H9 (cell line): ENCODE results near the gene PTPRN2. TPM values are rescaled to one million over a fixed set of nuclear protein-coding genes. Genes with fewer than 3 reads are reported as not detected.
A peak's percentile ranks its signal among the peaks of the same experiment; 100 is the strongest.

ENCODE experiments used
- DNase-seq: peaks from one replicate; pipeline ENCODE4 v3.0.0-alpha.2; 2017
- H2AFZ ChIP-seq: one replicate; pipeline ENCODE4 v1.6.1; 2013; ENCODE audit warnings: mild to moderate bottlenecking, low read length, control low read depth, moderate library complexity
- H2AK5ac ChIP-seq: 2 replicates; pipeline ENCODE4 v1.6.1; 2013; ENCODE audit warnings: low read length, control low read depth, mixed read lengths; ENCODE audit not compliant: insufficient read length
- H2BK120ac ChIP-seq: one replicate; pipeline ENCODE4 v1.6.1; 2013; ENCODE audit warnings: low read depth, mild to moderate bottlenecking, low read length, control low read depth, inconsistent platforms; ENCODE audit not compliant: poor library complexity, severe bottlenecking
- H2BK12ac ChIP-seq: 2 replicates; pipeline ENCODE4 v1.6.1; 2013; ENCODE audit warnings: low read length, control low read depth, mixed read lengths, low read depth; ENCODE audit not compliant: insufficient read length
- H2BK15ac ChIP-seq: 2 replicates; pipeline ENCODE4 v1.6.1; 2013; ENCODE audit warnings: low read depth, low read length, control low read depth
- H2BK20ac ChIP-seq: one replicate; pipeline ENCODE4 v1.6.1; 2013; ENCODE audit warnings: low read depth, mild to moderate bottlenecking, low read length, control low read depth, inconsistent platforms; ENCODE audit not compliant: poor library complexity, severe bottlenecking
- H2BK5ac ChIP-seq: 2 replicates; pipeline ENCODE4 v1.6.1; 2013; ENCODE audit warnings: low read length, control low read depth, mixed read lengths; ENCODE audit not compliant: insufficient read length
- H3K14ac ChIP-seq: 2 replicates; pipeline ENCODE4 v1.6.1; 2013; ENCODE audit warnings: low read length, control low read depth; ENCODE audit not compliant: insufficient read depth
- H3K18ac ChIP-seq: 2 replicates; pipeline ENCODE4 v1.6.1; 2013; ENCODE audit warnings: low read depth, mild to moderate bottlenecking, mixed read lengths, low read length, control low read depth; ENCODE audit not compliant: insufficient read length
- H3K23ac ChIP-seq: 2 replicates; pipeline ENCODE4 v1.6.1; 2013; ENCODE audit warnings: low read length, control low read depth, mixed read lengths, low read depth; ENCODE audit not compliant: insufficient read length
- H3K23me2 ChIP-seq: 2 replicates; pipeline ENCODE4 v1.6.1; 2013; ENCODE audit warnings: low read depth, mild to moderate bottlenecking, mixed read lengths, low read length, control low read depth; ENCODE audit not compliant: insufficient read length, poor library complexity, severe bottlenecking
- H3K27ac ChIP-seq: 2 replicates; pipeline ENCODE4 v1.5.1; 2013; ENCODE audit warnings: low read length, control low read depth, mixed read lengths, low read depth; ENCODE audit not compliant: insufficient read length
- H3K27me3 ChIP-seq: 2 replicates; pipeline ENCODE4 v1.6.1; 2013; ENCODE audit warnings: low read length, control low read depth, inconsistent platforms; ENCODE audit not compliant: insufficient read depth
- H3K4ac ChIP-seq: 2 replicates; pipeline ENCODE4 v1.6.1; 2013; ENCODE audit warnings: low read depth, mild to moderate bottlenecking, control low read depth, inconsistent platforms, low read length, moderate library complexity
- H3K4me1 ChIP-seq: 2 replicates; pipeline ENCODE4 v1.6.1; 2013; ENCODE audit warnings: low read length, control low read depth, inconsistent platforms; ENCODE audit not compliant: insufficient read depth
- H3K4me2 ChIP-seq: 2 replicates; pipeline ENCODE4 v1.6.1; 2013; ENCODE audit warnings: low read length, control low read depth, mixed read lengths; ENCODE audit not compliant: insufficient read length, insufficient read depth
- H3K56ac ChIP-seq: 2 replicates; pipeline ENCODE4 v1.6.1; 2013; ENCODE audit warnings: low read depth, mild to moderate bottlenecking, mixed read lengths, low read length, control low read depth; ENCODE audit not compliant: insufficient read length
- H3K79me1 ChIP-seq: 2 replicates; pipeline ENCODE4 v1.6.1; 2013; ENCODE audit warnings: low read depth, mild to moderate bottlenecking, moderate library complexity, low read length, control low read depth, inconsistent platforms; ENCODE audit not compliant: insufficient read depth, poor library complexity, severe bottlenecking
- H3K79me2 ChIP-seq: 2 replicates; pipeline ENCODE4 v1.6.1; 2013; ENCODE audit warnings: low read length, control low read depth, inconsistent platforms; ENCODE audit not compliant: insufficient read depth
- H3K9ac ChIP-seq: 2 replicates; pipeline ENCODE4 v1.6.1; 2013; ENCODE audit warnings: low read length, control low read depth, mixed read lengths; ENCODE audit not compliant: insufficient read length; ENCODE audit errors: extremely low read depth
- H3K9me3 ChIP-seq: one replicate; pipeline ENCODE4 v1.6.1; 2013; ENCODE audit warnings: low read depth, low read length, inconsistent platforms; ENCODE audit not compliant: control insufficient read depth
- H3T11ph ChIP-seq: one replicate; pipeline ENCODE4 v1.6.1; 2013; ENCODE audit warnings: mild to moderate bottlenecking, low read length, control low read depth, inconsistent platforms
- H4K20me1 ChIP-seq: one replicate; pipeline ENCODE4 v1.6.1; 2013; ENCODE audit not compliant: control insufficient read depth, insufficient read length, insufficient read depth
- H4K5ac ChIP-seq: 2 replicates; pipeline ENCODE4 v1.6.1; 2013; ENCODE audit warnings: low read depth, mild to moderate bottlenecking, mixed read lengths, low read length, control low read depth; ENCODE audit not compliant: insufficient read length
- H4K8ac ChIP-seq: replicated peaks from 2 replicates; pipeline ENCODE4 v1.6.1; 2013; ENCODE audit warnings: low read length, control low read depth, mixed read lengths, low read depth; ENCODE audit not compliant: insufficient read length
- H4K91ac ChIP-seq: 2 replicates; pipeline ENCODE4 v1.6.1; 2013; ENCODE audit warnings: low read depth, mild to moderate bottlenecking, moderate library complexity, mixed read lengths, low read length, control low read depth; ENCODE audit not compliant: insufficient read length
- H3K27ac Mint-ChIP-seq, 3 experiments: 2 replicates in 2 of 3; 3 replicates in 1 of 3; pipeline ENCODE4 v1.8.0; 2020 to 2021; ENCODE audit warnings: mixed read lengths in 3 of 3, mild to moderate bottlenecking in 1 of 3, moderate library complexity in 1 of 3
- H3K27me3 Mint-ChIP-seq: 2 replicates; pipeline ENCODE4 v1.8.0; 2021; ENCODE audit warnings: low read depth, mild to moderate bottlenecking, moderate library complexity, mixed read lengths
- H3K36me3 Mint-ChIP-seq, 3 experiments: 2 replicates in 2 of 3; 3 replicates in 1 of 3; pipeline ENCODE4 v1.8.0; 2020 to 2021; ENCODE audit warnings: low read depth in 3 of 3, mixed read lengths in 3 of 3; ENCODE audit not compliant: insufficient read depth in 1 of 3
- H3K4me1 Mint-ChIP-seq, 2 experiments: 2 replicates each; pipeline ENCODE4 v1.8.0; 2020; ENCODE audit warnings: mixed read lengths in 2 of 2
- H3K4me3 Mint-ChIP-seq, 2 experiments: 2 replicates in 1 of 2; 3 replicates in 1 of 2; pipeline ENCODE4 v1.8.0; 2020 to 2021; ENCODE audit warnings: mild to moderate bottlenecking in 2 of 2, mixed read lengths in 2 of 2, moderate library complexity in 1 of 2
- H3K9me3 Mint-ChIP-seq, 2 experiments: 2 replicates in 1 of 2; 3 replicates in 1 of 2; pipeline ENCODE4 v1.8.0; 2020; ENCODE audit warnings: mild to moderate bottlenecking in 2 of 2, mixed read lengths in 2 of 2, moderate library complexity in 1 of 2
- CTCF ChIP-seq: fragments of 200-600 bp; sonication (generic); conservative IDR thresholded peaks from 3 replicates; pipeline ENCODE4 v1.8.0; 2021; ENCODE audit warnings: antibody characterized with exemption, mild to moderate bottlenecking
- WGBS: extraction: QIAGEN DNeasy Blood & Tissue Kit; methylation state at CpG from one replicate; pipeline ENCODE4 v1.1.7; 2013; ENCODE audit warnings: missing lambda C conversion rate, low lambda C conversion rate, mixed read lengths; ENCODE audit not compliant: insufficient read length; ENCODE audit errors: extremely low coverage; 5-methylcytosine and 5-hydroxymethylcytosine counted together
- total RNA-seq: library from RNA; stranded (reverse); gene quantifications from 2 replicates; pipeline ENCODE4 v1.2.1, GENCODE V29; 2021

The PTPRN2 gene
- total RNA-seq, 1 experiment from 2014 or later: 5.2 TPM

- Histone ChIP-seq H4K8ac (no peak overlapping the region), H4K20me1 (no peaks in the 10 kb centered on the region), H3K18ac (no peak overlapping the region), H3K4me2 (no peak overlapping the region), H3K14ac (peak overlapping the region; percentile 31; the same call in 1 of the 2 replicates), H3T11ph (no peak overlapping the region), H4K5ac (no peak overlapping the region), H2BK12ac (no peak overlapping the region), H3K9ac (no peak overlapping the region), H3K4me1 (no peaks in the 10 kb centered on the region), H2BK120ac (no peak overlapping the region), H3K9me3 (no peaks in the 10 kb centered on the region), H3K27ac (no peak overlapping the region), H2AFZ (no peak overlapping the region), H3K79me2 (no peaks in the 10 kb centered on the region), H2BK5ac (no peak overlapping the region), H3K4ac (no peak overlapping the region), H2AK5ac (no peak overlapping the region), H3K56ac (no peak overlapping the region), H2BK20ac (no peak overlapping the region), H4K91ac (no peak overlapping the region), H3K79me1 (no peaks in the 10 kb centered on the region), H3K23ac (no peak overlapping the region), H3K23me2 (no peaks in the 10 kb centered on the region), H3K27me3 (no peaks in the 10 kb centered on the region), H2BK15ac (no peak overlapping the region)
- no peak for DNase-seq
- H3K36me3 Mint-ChIP-seq: peaks cover 0 to 3% (median 0%) of the 10 kb centered on the region in 3 experiments; a peak in 1 of 7 replicates
- H3K4me1 Mint-ChIP-seq: peaks cover 6 to 10% of the 10 kb centered on the region in 2 experiments; a peak in 3 of 4 replicates
- H3K27ac Mint-ChIP-seq: no peak overlapping the region
- peaks cover 84% of the 10 kb centered on the region for H3K27me3 Mint-ChIP-seq
- H3K4me3 Mint-ChIP-seq: no peak overlapping the region
- WGBS: no CpG with 5 or more reads among the region's 11 CpGs
- peaks cover 0 to 7% of the 10 kb centered on the region in 2 experiments; a peak in 2 of 5 replicates for H3K9me3 Mint-ChIP-seq
- TF ChIP-seq CTCF: no peak
Observed at GRCh38 chr7:157514306-157514705, 1073.3 kb downstream of the PTPRN2 start.
